ENCODE results near the gene NAT8L. TPM values are rescaled to one million over a fixed set of nuclear protein-coding genes. Genes with fewer than 3 reads are reported as not detected.

Gene NAT8L
- total RNA-seq, 3 donors from 2014 or later (not counting 1 experiment from before 2014, with no cell fraction given): not detected

DNA sequence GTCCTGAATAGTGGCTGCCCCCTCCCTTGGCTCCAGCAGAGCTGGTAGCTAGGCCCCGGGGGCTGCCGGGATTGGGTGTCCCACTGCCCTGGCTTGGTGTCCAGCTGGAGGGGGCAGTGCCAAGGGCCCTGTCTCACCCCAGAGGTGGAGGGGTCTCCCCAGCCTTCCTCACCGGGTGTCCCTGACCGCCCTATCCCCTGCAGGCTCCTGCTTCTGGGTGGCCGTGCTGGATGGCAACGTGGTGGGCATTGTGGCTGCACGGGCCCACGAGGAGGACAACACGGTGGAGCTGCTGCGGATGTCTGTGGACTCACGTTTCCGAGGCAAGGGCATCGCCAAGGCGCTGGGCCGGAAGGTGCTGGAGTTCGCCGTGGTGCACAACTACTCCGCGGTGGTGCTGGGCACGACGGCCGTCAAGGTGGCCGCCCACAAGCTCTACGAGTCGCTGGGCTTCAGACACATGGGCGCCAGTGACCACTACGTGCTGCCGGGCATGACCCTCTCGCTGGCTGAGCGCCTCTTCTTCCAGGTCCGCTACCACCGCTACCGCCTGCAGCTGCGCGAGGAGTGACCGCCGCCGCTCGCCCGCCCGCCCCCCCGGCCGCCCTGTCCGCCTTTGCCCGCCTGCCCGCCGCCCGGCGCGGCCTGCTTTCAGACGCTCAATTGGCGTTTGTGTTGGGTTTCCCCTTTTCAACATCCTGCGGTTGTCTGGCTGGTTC is 4.6 kb downstream of the NAT8L start:
- no peak overlapping the region for H3K4me3 Mint-ChIP-seq
- Histone ChIP-seq H3K27me3 (ENCODE audit: control insufficient read depth, insufficient read depth, low read length) (no peaks in the 10 kb centered on the region), H3K4me1 (ENCODE audit: control insufficient read depth, insufficient read depth, low read length) (no peaks in the 10 kb centered on the region), H3K4me3 (ENCODE audit: low read length) (no peak overlapping the region), H3K27ac (ENCODE audit: low read length) (no peak overlapping the region), H3K9me3 (ENCODE audit: control insufficient read depth, insufficient read depth, low read length) (no peaks in the 10 kb centered on the region), H3K36me3 (ENCODE audit: control insufficient read depth, insufficient read depth, low read length) (no peaks in the 10 kb centered on the region)
- TF ChIP-seq, protein P1, sequence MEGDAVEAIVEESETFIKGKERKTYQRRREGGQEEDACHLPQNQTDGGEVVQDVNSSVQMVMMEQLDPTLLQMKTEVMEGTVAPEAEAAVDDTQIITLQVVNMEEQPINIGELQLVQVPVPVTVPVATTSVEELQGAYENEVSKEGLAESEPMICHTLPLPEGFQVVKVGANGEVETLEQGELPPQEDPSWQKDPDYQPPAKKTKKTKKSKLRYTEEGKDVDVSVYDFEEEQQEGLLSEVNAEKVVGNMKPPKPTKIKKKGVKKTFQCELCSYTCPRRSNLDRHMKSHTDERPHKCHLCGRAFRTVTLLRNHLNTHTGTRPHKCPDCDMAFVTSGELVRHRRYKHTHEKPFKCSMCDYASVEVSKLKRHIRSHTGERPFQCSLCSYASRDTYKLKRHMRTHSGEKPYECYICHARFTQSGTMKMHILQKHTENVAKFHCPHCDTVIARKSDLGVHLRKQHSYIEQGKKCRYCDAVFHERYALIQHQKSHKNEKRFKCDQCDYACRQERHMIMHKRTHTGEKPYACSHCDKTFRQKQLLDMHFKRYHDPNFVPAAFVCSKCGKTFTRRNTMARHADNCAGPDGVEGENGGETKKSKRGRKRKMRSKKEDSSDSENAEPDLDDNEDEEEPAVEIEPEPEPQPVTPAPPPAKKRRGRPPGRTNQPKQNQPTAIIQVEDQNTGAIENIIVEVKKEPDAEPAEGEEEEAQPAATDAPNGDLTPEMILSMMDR (IDR thresholded peaks at IDR 0.05): no peak
- WGBS (ENCODE audit: insufficient coverage): 94% methylated on average over 53 of the region's 53 CpGs
- H3K36me3 Mint-ChIP-seq: no peaks in the 10 kb centered on the region
- no peak for DNase-seq
- no peaks in the 10 kb centered on the region for H3K9me3 Mint-ChIP-seq
- ATAC-seq: no peak
- intact Hi-C loops (cut with micrococcal nuclease): no loop called here
- no peak overlapping the region for H3K27ac Mint-ChIP-seq
- H3K4me1 Mint-ChIP-seq: no peaks in the 10 kb centered on the region
- H3K27me3 Mint-ChIP-seq (ENCODE audit: low read depth in 2 of 2): peaks cover 0 to 6% of the 10 kb centered on the region in 2 donors

DNA sequence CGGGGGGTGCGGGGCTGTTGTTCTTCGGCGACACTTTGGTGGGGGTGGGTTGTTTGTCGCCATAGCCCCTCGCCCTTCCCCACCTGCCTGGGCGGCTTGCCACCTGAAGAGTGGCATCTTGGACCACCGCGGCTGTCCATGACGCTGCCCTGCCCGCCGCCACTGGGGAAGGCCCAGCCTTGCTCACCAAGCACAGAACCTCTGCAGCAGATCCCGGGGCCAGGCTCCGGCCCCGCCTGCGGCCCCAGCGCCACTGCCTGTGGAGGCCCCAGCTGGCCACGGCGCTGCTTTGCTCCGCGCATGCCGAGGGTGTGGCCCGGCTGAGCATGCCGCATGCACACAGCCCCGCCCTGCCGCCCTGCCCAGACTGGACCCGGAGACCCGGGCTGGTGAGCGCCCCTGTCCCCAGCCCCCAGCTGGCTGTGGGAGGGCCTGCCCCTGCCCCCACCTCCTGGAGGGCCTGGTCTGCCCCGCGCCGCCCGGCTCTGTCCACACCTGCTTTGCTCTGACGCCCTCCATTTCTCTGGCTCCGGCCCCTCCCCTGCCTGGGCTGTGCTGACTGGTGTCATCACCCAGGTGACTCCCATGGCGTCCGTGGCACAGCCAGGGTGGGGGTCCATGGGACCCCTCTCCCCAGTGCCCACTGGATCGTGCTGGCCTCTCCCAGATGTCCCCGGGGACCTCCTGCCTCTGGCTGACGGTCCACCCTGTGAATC is 5.3 kb downstream of the NAT8L start:
- no peaks in the 10 kb centered on the region for H3K36me3 ChIP-seq (ENCODE audit: control insufficient read depth, insufficient read depth, low read length)
- H3K27me3 ChIP-seq (ENCODE audit: control insufficient read depth, insufficient read depth, low read length): no peaks in the 10 kb centered on the region
- 95% methylated on average over 40 of the region's 40 CpGs for WGBS (ENCODE audit: insufficient coverage)
- H3K4me3 Mint-ChIP-seq: no peak overlapping the region
- intact Hi-C loops (cut with micrococcal nuclease): no loop called here
- H3K27ac ChIP-seq (ENCODE audit: low read length): no peak overlapping the region
- H3K36me3 Mint-ChIP-seq: no peaks in the 10 kb centered on the region
- no peak for ATAC-seq
- no peaks in the 10 kb centered on the region for H3K4me1 ChIP-seq (ENCODE audit: control insufficient read depth, insufficient read depth, low read length)
- no peaks in the 10 kb centered on the region for H3K9me3 ChIP-seq (ENCODE audit: control insufficient read depth, insufficient read depth, low read length)
- no peak overlapping the region for H3K4me3 ChIP-seq (ENCODE audit: low read length)
- H3K9me3 Mint-ChIP-seq: no peaks in the 10 kb centered on the region
- TF ChIP-seq, protein P1 (IDR thresholded peaks at IDR 0.05): no peak
- H3K27me3 Mint-ChIP-seq (ENCODE audit: low read depth in 2 of 2): peaks cover 0 to 6% of the 10 kb centered on the region in 2 donors
- H3K4me1 Mint-ChIP-seq: no peaks in the 10 kb centered on the region
- H3K27ac Mint-ChIP-seq: no peak overlapping the region
- DNase-seq: no peak

DNA sequence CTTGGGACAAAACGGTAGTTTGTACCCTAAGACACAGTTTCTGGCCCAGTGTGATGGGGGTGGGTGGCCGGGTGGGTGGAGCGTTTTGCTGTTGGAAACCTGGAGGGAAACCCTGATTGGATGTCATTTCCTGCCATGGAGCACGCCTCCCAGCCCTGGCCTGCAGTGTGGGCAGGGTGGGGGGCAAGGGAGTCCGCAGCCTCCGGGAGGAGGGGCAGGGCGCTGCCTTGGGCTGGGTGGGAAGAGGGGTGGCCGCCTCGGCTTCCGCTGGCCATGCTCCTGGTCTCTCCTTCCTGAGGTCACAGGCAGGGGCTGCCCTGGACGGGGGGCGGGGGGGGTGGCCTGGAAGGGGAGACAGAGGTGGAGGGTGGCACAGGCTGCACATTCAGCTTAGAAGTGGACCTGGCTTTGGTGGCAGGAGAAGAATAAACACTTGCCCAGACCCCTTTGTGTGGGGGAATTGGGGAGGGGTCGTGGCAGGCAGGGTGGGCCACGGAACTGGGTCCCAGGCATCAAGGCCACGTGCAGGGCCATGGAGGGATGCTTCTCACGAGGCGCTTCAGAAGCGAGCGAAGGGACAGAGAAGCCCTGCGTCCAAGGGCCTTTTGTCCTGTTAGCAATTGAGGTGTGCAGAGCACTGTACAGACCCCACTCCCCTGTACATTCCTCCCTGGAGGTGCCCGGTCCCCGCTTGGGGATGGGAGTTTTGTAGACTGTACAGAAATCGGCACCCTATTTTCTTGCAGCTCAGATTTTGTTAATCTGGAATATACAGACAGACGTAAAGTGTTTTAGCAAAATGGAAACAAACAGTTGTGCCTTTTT is 6.2 kb downstream of the NAT8L start:
- Mint-ChIP-seq H3K27me3 (ENCODE audit: low read depth in 2 of 2) (peaks cover 0 to 6% of the 10 kb centered on the region in 2 donors), H3K4me3 (no peak overlapping the region), H3K36me3 (no peaks in the 10 kb centered on the region), H3K27ac (no peak overlapping the region), H3K9me3 (no peaks in the 10 kb centered on the region), H3K4me1 (no peaks in the 10 kb centered on the region)
- Histone ChIP-seq H3K27me3 (ENCODE audit: control insufficient read depth, insufficient read depth, low read length) (no peaks in the 10 kb centered on the region), H3K4me1 (ENCODE audit: control insufficient read depth, insufficient read depth, low read length) (no peaks in the 10 kb centered on the region), H3K4me3 (ENCODE audit: low read length) (no peak overlapping the region), H3K27ac (ENCODE audit: low read length) (no peak overlapping the region), H3K36me3 (ENCODE audit: control insufficient read depth, insufficient read depth, low read length) (no peaks in the 10 kb centered on the region), H3K9me3 (ENCODE audit: control insufficient read depth, insufficient read depth, low read length) (no peaks in the 10 kb centered on the region)
- no peak for ATAC-seq
- 90% methylated on average over 23 of the region's 24 CpGs for WGBS (ENCODE audit: insufficient coverage)
- DNase-seq: no peak
- TF ChIP-seq, protein P1 (IDR thresholded peaks at IDR 0.05): no peak
- intact Hi-C loops (cut with micrococcal nuclease): no loop called here

Measured in natural killer cell (primary cell).